ENCODE data around the gene DYNC1I1.

DYNC1I1 gene

DNA sequence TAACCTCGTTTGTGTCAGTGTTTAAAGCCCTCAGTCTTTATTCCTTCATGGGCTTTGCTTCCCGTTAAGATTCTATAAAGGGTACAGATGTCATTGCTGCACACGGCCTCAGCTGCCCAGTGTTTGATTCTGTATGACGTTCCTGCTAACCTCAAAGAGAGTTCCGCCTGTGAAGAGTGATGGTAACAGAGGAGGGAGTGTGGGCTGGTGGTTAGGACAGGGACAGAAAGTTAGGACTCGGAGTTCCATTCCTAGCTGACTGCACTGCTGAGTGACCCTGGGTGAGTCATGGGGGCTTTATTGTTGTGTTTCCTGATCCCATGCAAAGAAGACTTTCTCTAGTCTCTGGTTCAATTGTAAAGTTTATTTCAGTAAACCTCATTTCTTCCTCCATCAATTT is 227.1 kb downstream of the DYNC1I1 start:
- H3K4me3 ChIP-seq (ENCODE audit: low read depth, low read length), result no peak overlapping the region
- TF ChIP-seq, protein P1, sequence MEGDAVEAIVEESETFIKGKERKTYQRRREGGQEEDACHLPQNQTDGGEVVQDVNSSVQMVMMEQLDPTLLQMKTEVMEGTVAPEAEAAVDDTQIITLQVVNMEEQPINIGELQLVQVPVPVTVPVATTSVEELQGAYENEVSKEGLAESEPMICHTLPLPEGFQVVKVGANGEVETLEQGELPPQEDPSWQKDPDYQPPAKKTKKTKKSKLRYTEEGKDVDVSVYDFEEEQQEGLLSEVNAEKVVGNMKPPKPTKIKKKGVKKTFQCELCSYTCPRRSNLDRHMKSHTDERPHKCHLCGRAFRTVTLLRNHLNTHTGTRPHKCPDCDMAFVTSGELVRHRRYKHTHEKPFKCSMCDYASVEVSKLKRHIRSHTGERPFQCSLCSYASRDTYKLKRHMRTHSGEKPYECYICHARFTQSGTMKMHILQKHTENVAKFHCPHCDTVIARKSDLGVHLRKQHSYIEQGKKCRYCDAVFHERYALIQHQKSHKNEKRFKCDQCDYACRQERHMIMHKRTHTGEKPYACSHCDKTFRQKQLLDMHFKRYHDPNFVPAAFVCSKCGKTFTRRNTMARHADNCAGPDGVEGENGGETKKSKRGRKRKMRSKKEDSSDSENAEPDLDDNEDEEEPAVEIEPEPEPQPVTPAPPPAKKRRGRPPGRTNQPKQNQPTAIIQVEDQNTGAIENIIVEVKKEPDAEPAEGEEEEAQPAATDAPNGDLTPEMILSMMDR (IDR thresholded peaks at IDR 0.05; ENCODE audit: low read depth, low read length, missing control alignments), result no peak
- in situ Hi-C loops (cut with HindIII; ENCODE audit: low pct_ligation_motif_present, low sequenced_read_pairs), result no loop called here
- H3K27ac ChIP-seq, result no peak overlapping the region
- peak; percentile 7 for DNase-seq
- H3K27me3 ChIP-seq (replicated peaks), result no peaks in the 10 kb centered on the region
- no peaks in the 10 kb centered on the region for H3K36me3 ChIP-seq (replicated peaks)

DNA sequence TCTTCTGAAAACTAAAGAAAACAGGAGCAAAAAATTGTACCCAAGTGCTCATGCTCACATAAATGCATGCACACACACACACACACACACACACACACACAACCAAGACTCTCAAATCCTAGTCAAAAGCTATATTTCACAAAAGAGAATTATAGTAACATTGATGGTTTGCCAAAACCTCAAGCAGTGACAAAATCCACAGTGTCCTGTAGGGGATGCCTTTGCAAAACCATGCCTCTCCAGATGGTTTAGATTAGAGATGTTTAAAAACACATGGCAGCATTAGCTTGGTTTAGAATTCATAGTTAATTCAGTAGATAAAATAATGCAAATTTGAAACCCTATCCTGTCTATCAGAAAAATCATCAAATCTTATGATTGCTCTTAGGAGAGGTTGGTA is 232.2 kb downstream of the DYNC1I1 start:
- DNase-seq, result no peak
- H3K36me3 ChIP-seq (replicated peaks), result no peaks in the 10 kb centered on the region
- TF ChIP-seq, protein P1 (IDR thresholded peaks at IDR 0.05; ENCODE audit: low read depth, low read length, missing control alignments), result peak; percentile 43
- H3K27ac ChIP-seq, result no peak overlapping the region
- H3K27me3 ChIP-seq (replicated peaks), result no peaks in the 10 kb centered on the region
- in situ Hi-C loops (cut with HindIII; ENCODE audit: low pct_ligation_motif_present, low sequenced_read_pairs), result no loop called here
- no peak overlapping the region for H3K4me3 ChIP-seq (ENCODE audit: low read depth, low read length)

DNA sequence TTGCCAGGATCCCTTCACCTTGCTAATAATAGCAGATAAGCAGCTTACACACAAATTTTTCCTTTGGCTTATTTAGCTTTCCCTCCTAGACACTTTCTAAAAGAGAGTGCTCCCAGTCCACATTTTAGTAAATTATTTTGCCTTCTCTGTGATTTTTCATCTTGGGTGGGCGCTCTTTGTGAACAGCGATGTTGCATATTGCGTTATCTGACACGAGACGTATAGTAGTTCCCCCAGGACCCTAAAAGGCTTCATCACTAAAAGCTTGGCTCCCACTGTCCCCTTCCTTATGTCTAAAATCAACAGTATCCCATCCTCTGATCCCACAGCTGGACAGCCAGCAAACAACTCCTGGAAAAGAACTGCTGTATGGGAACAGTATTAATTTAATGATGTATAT is 232.9 kb downstream of the DYNC1I1 start:
- TF ChIP-seq, protein P1 (IDR thresholded peaks at IDR 0.05; ENCODE audit: low read depth, low read length, missing control alignments), result no peak
- no peak overlapping the region for H3K4me3 ChIP-seq (ENCODE audit: low read depth, low read length)
- in situ Hi-C loops (cut with HindIII; ENCODE audit: low pct_ligation_motif_present, low sequenced_read_pairs), result no loop called here
- no peaks in the 10 kb centered on the region for H3K27me3 ChIP-seq (replicated peaks)
- DNase-seq, result no peak
- H3K27ac ChIP-seq, result no peak overlapping the region
- no peaks in the 10 kb centered on the region for H3K36me3 ChIP-seq (replicated peaks)

DNA sequence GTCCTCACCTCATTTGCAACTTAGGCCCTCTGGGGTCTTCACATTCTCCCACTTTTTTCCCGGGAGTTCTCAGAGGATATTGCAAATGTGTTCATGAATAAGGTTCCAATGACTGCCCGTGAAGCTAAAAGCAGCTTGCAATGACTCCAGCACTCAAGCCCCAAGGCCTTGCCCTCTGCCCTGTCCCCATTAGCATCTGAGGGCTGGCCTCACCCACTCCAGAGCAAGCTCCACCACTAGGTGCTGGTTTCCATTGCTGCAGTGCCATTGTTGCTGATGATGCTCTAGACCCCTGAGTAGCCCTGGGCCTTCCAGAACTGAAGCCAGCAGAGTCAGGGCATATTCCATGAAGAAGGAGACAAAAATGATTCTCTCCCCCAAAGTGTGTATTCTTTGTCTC is 236.8 kb downstream of the DYNC1I1 start:
- Histone ChIP-seq H3K27ac (no peak overlapping the region), H3K4me3 (ENCODE audit: low read depth, low read length) (no peak overlapping the region), H3K27me3 (replicated peaks) (no peaks in the 10 kb centered on the region), H3K36me3 (replicated peaks) (no peaks in the 10 kb centered on the region)
- TF ChIP-seq, protein P1 (IDR thresholded peaks at IDR 0.05; ENCODE audit: low read depth, low read length, missing control alignments), result no peak
- in situ Hi-C loops (cut with HindIII; ENCODE audit: low pct_ligation_motif_present, low sequenced_read_pairs), result no loop called here
- DNase-seq, result no peak

DNA sequence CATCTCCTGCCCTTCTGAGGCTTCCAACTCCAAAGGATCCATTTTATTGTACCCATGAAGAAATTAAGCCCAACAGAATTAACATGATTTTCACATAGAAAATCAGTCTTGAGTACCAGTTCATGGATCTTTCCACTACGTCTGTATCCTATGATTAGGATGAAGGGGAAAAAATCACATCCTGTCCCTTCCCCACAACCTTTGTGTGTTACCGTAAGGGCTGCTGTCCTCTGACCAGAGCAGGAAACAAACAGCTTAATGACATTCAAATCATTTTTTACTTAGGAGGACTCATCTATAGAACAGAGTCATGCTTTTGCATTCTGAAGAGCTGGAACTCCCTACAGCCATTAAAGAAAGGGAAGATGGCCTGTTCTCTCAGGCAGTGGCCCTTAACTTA is 241.5 kb downstream of the DYNC1I1 start:
- in situ Hi-C loops (cut with HindIII; ENCODE audit: low pct_ligation_motif_present, low sequenced_read_pairs), result no loop called here
- H3K36me3 ChIP-seq (replicated peaks), result no peaks in the 10 kb centered on the region
- H3K27me3 ChIP-seq (replicated peaks), result no peaks in the 10 kb centered on the region
- TF ChIP-seq, protein P1 (IDR thresholded peaks at IDR 0.05; ENCODE audit: low read depth, low read length, missing control alignments), result no peak
- H3K27ac ChIP-seq, result no peak overlapping the region
- no peak overlapping the region for H3K4me3 ChIP-seq (ENCODE audit: low read depth, low read length)
- DNase-seq, result no peak

DNA sequence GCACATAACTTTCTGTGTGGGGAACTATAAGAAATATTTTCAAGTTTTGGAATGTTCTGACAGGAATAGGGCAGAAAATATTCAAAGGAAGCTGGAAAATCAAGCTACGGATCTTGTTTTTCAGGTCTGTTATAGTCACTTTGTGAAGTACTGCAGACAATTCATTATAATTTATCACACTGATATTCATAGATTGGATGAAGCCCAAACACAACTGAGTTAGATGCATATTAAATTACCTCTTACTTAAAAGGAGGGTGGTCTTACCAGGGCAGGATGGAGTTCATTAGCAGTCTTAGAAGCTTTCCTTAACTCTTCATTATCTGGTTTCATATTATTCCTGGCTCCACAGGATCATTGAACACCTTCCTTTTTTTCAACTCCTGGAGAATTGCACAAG is 242.3 kb downstream of the DYNC1I1 start:
- Histone ChIP-seq H3K27ac (no peak overlapping the region), H3K36me3 (replicated peaks) (no peaks in the 10 kb centered on the region), H3K4me3 (ENCODE audit: low read depth, low read length) (no peak overlapping the region), H3K27me3 (replicated peaks) (no peaks in the 10 kb centered on the region)
- in situ Hi-C loops (cut with HindIII; ENCODE audit: low pct_ligation_motif_present, low sequenced_read_pairs), result no loop called here
- DNase-seq, result no peak
- TF ChIP-seq, protein P1 (IDR thresholded peaks at IDR 0.05; ENCODE audit: low read depth, low read length, missing control alignments), result no peak
